ENCODE results near the gene VAV3. TPM values are rescaled to one million over a fixed set of nuclear protein-coding genes. Genes with fewer than 3 reads are reported as not detected.

Gene VAV3
- total and polyA plus RNA-seq, 9 of the 15 experiments (the other 6 are each of a cell fraction or from before 2014, with no cell fraction given), result not detected

DNA sequence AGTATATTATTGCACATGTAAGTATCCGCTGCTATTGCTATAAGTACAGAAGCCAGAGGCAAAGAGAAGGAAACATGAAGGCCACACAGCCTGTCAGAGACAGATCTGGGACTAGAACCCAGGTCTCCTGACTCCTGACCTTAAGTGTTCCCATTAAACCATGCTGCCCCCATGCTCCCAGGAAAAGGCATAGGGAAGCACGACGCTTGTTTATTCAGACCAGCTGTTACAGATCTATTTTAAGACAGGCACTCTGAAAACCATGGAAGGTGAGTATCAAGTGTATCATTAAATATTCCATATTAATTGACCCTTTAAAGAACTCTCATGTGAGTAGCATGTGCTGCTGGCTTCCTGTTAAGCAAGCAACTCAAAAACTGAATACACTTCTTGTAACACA, 11.4 kb downstream of the VAV3 start:
- POLR2A ChIA-PET, result no interaction called here

More for the DNA sequence above, 11.4 kb downstream of the VAV3 start:
- no peaks in the 10 kb centered on the region for H3K27me3 ChIP-seq (ENCODE audit: control insufficient read depth in 2 of 2, insufficient read depth in 2 of 2, low read length in 2 of 2)
- no peak overlapping the region for H2AFZ ChIP-seq (ENCODE audit: low read depth, low read length)
- CTCF ChIA-PET (ENCODE audit: low intra/inter-chr PET ratio), result no interaction called here
- H4K20me1 ChIP-seq (replicated peaks; ENCODE audit: control insufficient read depth, insufficient read depth, low read length), result no peaks in the 10 kb centered on the region
- no peaks in the 10 kb centered on the region for H3K9me3 ChIP-seq (replicated peaks; ENCODE audit: control insufficient read depth, insufficient read depth, low read depth, low read length)
- no peak overlapping the region for H3K4me3 ChIP-seq
- DNase-seq (ENCODE audit: extremely low read depth in 1 of 4, low spot score in 3 of 4) (no peak), FAIRE-seq (no peak), ATAC-seq (no peak)
- TF ChIP-seq TEAD2 (tag; IDR thresholded peaks at IDR 0.05), result no peak
- TF ChIP-seq FOXJ3 (CRISPR knock-in tag; IDR thresholded peaks at IDR 0.05), result no peak
- no peak for TF ChIP-seq LCOR (CRISPR knock-in tag; IDR thresholded peaks at IDR 0.05)
- TF ChIP-seq RBBP5 (IDR thresholded peaks at IDR 0.05; ENCODE audit: borderline replicate concordance, insufficient read depth, low read length, poor library complexity, severe bottlenecking), result no peak
- TF ChIP-seq PATZ1 (CRISPR knock-in tag; IDR thresholded peaks at IDR 0.05; ENCODE audit: borderline replicate concordance), result no peak
- H3K36me3 ChIP-seq (ENCODE audit: control insufficient read depth, insufficient read depth, low read length), result no peaks in the 10 kb centered on the region
- H3K9ac ChIP-seq (ENCODE audit: insufficient read depth in 1 of 2, low read depth in 2 of 2, low read length in 2 of 2), result no peak overlapping the region
- intact Hi-C loops (cut with micrococcal nuclease), result no loop called here
- H3K4me2 ChIP-seq (ENCODE audit: insufficient read depth, low read length), result no peak overlapping the region
- WGBS (ENCODE audit: insufficient coverage, low coverage, missing lambda C conversion rate), result 2% methylated on average over 3 of the region's 3 CpGs
- no peaks in the 10 kb centered on the region for H3K9me1 ChIP-seq (ENCODE audit: control insufficient read depth, insufficient read depth, low read length)
- in situ Hi-C loops (cut with MboI), result no loop called here
- no TSS peak for BruUV-seq (replicated peaks)
- H3K4me1 ChIP-seq (replicated peaks in 1 of 2; ENCODE audit: control insufficient read depth in 2 of 2, insufficient read depth in 2 of 2, low read length in 2 of 2), result no peaks in the 10 kb centered on the region
- no peaks in the 10 kb centered on the region for H3K79me2 ChIP-seq (ENCODE audit: control insufficient read depth, insufficient read depth, low read length)
- no peak overlapping the region for H3K27ac ChIP-seq (ENCODE audit: extremely low read depth, low read depth, low read length)
